NCI-H69 (cell line): Measurements from ENCODE around the gene SLC25A51.
"Not testable (repeated sequence)": the region's sequence is repeated elsewhere in the genome, so short reads cannot be mapped to it uniquely, and the experiment has no call there.

ENCODE experiments used
- DNase-seq: peaks from one replicate; lab custom pipeline; 2025; lab: John Stamatoyannopoulos, UW

SLC25A51 gene

DNA sequence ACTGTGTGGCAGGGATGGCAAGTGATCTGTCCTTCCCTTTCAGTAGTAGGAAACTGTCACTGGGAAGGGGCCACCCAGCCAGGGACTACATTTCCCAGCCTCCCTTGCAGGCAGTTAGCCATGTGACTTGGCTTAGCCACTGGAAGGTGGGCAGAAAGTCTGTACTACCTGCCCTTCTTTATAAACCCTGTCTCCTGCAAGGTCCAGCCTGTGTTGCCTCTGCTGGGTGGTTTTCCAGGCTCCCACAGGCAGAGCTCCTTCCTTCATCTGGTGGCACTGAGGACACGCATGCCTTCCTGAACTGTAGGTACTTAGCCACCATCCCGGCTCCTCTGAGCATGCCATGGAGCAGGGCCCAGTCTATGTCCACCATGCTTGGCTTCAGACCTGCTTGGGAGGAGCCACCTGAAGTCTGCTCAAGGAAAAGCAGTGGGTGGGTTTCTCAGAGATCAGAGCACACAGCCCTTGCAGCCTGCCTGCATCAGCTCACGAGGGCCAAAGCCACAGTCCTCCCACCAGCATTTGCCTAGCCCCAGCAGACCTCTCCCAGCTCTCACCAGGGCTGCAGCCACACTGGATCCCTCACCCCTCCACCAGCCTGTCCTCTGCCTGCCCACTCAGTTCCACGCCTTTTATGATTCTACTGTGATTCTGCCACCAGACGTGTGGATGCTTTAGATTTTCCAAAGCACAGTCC, 16.7 kb upstream of the SLC25A51 start:
- DNase-seq = peak; percentile 31

DNA sequence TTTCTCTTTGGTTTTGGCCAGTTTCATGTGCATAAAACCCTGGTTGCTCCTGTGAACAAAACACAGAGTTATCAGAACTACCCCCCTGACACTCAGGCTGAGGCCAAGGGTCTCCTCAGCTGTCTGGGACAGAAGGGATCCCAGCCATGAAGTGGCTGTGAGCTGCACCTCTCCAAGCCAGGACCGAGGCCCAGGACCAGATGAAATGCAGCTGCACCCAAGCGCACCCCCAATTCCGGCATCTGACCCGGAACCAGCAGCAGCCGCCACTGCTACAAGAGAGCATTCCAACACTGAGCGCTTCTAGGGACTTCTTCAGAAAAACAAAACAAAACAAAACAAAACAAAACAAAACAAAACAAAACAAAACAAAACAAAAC, 16.0 kb upstream of the SLC25A51 start:
- no peak for DNase-seq

DNA sequence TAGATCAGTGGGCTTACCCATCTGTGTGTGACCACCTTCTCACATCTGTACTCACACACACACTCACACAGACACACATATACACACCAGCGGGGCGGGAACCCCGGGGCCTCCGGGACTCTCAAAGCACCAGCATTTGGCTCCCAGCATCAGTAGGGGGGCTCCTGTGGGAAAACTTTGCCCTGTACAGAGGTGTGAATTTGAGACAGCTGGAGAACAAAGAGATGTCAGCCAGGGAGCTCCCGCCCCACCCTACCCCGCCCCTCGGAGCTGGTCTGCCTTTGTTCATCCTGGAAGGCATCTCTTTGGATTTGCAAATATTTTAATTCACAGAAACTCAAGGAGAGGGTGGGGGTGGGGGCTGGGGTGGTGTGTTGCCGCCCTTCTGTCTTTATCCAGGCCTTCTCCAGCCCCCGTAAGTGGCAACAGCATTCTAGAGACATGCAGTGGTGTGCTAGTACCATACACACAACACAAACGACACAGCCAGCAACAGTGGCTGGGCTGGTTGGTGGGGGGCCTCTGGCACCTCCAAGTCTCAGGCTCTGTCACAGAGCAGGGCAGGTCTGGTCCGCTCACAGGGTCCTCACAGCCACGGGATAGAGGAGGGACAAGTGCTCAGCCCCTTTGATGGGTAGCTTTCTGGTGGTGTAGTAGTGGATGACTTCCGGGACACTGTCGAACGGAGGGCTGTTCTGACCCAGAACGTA, 15.5 kb upstream of the SLC25A51 start:
- DNase-seq = no peak

DNA sequence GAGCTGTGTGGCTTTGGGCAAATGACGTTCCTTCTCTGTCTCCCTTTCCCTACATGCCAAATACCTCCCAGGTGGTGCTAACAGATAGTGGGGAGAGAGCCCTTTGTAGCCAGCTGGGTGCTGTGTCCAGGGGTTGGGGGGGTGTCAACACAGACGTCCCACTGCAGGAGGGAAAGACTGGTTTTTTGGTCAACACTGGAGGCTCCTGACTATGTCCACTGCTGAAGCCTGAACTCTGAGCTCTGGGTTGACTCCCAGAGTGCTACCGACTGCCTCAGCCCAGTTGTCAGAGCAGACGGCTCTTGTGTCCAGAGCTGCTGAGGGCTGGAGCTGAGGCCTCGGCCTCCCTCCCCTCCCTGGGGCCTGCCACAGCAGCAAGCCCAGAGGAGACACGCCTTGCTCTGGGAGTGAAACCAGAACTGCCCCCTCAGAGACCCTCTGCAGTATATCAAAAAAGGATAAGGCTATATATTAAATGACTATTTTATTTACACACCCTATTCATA, 14.8 kb upstream of the SLC25A51 start:
- DNase-seq = no peak

DNA sequence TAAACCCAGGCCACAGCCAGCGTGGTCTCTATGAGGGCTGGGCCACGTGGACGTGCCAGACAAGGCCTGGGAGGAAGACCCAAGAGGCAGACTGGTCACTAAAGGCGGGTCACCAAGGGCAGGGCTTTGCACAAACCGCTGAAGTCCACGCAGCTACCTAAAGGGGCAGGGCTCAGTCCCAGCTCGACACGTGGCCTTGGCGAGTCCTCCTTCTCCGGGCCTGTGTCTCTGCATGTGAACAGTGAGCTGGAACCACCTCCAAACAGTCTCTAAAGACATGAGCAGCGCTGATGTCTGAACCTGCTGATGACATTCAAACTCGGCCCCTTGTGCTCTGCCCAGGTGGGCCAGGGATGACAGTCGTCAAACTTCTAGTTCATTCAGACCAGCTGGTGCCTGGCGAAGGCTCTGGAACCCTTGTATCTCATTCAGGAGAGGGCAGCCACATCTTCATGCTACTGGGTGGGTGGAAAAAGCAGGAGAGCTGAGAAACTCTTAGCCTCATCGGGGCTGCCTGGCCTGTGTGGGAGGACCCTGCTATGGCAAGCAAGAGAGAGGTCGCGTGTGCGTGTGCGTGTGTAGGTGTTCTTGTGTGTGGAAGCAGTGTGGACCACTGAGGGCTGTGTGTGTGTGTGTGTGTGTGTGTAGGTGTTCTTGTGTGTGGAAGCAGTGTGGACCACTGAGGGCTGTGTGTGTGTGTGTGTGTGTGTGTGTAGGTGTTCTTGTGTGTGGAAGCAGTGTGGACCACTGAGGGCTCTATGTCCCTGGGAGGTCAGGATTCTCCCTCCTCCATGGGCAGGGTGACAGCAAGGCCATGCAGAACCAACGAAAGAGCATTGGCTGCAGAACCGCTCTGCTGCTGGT, 14.1 kb upstream of the SLC25A51 start:
- DNase-seq = no peak

DNA sequence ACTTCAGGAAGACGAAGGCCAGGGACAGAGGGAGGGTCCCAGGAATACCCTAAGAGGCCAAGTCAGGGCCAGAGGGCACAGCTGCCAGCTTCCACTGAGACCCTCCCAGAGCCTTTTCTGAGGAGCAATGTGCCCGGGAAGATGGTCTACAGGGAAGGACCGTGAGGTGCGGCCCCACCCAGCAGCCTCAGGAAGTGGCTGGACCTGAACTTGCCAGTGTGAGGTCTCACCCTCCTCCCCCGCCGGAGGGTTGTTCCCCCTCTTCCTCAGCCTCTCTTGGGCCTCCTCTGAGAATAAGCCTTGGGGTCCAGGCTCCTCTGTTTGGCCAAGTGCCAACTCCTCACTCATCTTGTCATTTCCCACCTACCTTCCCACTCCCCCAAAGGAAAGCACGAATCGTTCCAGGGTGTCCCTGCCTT, 13.4 kb upstream of the SLC25A51 start:
- no peak for DNase-seq

DNA sequence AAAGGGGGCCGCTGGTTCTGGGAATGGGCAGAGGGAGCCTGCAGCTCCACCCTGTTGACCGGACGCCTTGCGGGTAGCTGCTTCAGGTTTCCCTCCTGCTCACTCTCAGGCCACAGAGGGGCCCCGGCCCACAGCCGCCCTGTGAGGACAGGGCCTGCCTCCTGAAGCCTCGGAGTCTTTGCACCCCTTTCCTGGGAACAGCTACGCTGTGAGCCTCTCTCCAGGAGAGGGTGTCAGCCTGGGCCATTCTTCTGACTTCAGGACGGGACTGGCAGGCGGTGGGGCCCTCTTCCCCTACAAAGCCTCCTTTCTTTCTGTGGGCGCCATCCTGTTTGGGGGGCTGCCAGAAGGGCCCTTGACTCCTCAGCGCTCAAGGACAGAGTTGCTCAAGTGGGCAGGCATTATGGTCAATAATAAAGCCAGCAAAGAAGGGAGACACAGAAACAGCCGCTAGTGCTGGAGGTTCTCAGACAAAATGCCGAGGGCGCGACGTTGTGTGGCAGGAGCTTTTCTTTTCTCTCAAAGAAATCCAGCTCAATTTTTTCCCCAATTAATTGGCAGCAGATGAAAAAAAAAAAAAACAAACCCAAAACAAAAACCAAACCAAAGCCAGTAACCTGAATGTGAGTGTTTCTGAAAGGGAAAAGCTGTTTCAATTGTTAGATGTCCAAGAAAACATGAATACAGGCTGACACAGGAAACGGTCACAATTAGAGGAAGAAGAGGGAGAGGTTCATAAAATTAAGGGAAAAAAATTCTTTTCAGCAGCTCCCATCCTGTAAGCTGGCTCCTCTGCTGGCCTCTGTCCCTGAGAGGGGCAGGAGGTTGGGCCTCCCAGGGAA, 12.8 kb upstream of the SLC25A51 start:
- no peak for DNase-seq

DNA sequence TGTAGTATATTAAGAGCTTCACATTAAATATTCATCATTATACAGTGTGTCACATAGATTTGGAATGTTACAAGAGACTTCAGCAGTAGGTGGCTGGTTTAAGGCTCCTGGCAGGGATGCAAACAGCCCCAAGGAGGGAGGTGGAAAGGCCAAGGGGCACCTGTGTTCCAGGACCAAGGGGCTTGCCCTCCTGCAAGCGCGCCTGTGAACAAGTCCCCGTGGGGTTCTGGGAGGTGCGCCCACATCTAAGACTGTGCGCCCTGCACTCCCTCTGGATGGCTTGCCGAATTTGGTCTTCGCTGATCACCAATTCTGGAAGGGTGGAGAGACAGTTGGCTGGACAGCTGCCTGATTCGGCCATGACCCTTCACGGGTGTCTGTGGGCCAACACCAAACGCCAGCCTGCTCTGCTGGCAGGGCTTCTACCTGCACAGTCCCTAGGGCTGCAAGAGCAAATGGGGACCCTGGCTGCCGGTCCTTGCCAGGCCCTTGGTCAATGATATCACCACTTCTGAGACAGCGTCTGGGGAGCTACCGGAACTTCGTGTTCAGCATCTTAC, 12.1 kb upstream of the SLC25A51 start:
- no peak for DNase-seq

DNA sequence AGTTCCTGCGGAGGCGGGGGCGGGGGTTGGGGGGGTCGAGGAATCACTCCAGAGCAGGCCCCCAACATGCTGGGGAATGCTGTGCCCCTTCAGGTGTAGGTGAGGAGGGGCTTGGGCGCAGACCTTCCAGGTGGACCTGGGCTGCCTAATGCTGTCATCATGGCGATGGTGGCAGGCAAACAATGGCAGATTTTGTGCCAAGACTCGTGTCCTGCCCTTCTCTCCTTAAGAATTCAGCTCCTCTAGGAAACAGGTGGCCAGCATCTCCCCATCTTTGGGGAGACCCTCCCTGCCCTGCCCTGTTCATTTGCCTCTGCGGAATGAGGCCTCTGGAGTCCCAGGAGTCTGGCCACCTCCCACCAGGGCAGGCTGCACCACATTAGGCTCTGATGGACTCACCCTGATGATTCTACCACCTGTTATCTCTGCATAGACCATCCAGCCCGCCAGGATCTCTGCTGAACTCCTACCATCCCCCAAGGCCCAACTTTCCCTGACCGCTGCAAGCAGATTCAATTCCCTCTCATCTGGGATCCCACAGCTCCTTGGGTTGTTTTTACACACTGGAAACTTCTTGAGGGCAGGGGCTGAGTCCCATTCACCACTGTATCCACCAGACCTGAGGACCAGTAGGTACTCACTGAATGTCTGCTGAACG, 10.9 kb upstream of the SLC25A51 start:
- no peak for DNase-seq

DNA sequence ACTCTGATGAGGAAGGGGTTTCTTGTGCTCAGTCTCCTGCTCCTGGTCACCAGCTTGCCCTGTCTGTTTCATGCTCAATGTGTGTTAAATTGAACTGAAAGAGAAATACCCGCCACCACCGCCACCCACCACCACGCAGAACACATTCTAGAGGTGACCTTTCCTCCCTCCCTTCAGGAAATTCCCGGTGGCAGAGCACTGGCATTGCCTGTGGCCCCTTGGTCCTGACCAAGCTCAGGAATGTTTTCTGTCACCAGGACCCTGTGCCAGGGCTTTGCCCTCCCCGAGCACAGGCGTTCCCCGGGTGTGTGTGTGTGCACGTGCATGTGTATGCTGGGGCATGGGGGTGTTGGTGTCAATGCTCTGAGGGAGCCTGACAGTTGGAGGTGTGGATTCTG, 10.2 kb upstream of the SLC25A51 start:
- DNase-seq = no peak

DNA sequence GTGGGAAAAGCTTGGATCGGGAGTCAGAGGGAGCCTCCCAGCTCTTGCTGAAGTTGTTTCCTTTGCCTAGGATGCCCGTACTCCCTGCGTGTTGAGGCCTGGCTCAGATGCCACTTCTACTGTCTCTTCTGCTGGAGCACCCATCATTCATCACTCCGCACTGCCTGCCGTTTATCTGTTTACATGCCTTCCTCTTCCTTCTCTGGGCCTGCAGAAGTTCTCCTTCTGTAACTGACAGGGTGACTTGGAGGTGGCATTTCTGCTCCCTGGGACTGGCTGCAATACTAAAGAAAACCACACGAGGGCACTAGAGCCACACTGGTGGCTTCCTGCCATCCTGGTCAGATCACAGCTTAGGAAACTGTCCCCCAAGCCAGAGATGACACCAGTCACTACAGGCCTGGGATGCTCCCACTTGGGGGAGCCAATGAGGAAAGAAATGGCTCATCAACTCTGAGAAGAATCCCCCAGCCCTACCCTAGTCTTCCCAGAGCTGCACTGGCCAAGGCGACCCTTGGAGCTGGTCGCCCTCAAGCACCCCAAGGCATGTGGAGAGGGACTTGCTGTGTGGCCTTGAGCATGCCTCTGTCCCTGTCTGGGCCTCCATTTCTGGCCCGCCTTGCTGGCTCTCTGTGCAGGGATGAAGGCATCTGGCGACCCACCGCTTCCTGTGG, 9.7 kb upstream of the SLC25A51 start:
- DNase-seq = peak; percentile 82

DNA sequence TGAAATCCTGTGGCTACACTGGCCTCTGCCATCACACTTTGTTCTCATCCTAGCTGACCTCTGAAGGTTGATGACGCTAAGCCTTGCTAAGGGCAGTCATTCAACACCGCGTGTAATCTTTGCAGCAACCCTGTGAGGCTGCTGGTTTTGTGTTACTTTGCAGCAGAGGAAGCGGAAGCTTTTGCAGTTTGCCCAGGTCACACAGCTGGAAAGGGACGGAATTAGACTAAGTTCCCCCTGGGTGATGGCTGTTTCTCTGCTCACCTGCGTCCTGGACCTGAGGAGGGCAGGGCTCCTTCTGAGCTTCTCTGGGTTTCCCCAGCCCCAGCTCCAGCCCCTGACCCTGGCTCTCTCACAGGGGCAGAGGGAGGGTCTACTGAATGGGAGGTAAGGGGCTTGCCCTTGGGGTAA, 7.3 kb upstream of the SLC25A51 start:
- DNase-seq = no peak

DNA sequence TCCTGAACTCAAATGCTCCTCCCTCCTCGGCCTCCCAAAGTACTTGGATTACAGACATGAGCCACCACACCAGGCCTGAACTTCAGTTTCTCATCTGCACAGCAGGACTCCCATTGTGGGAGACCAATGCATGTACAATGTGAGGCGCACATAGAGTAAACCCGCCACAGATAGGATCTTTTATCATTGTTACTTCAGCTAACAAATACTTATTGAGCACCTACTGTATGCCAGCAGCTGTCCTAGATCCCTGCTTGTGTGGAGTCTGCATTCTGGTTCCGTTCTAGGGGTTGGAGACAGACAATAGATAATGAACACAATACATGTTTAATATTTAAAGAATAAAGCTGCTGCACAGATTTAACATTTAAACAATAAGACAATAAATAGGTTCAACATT, 6.3 kb upstream of the SLC25A51 start:
- no peak for DNase-seq

DNA sequence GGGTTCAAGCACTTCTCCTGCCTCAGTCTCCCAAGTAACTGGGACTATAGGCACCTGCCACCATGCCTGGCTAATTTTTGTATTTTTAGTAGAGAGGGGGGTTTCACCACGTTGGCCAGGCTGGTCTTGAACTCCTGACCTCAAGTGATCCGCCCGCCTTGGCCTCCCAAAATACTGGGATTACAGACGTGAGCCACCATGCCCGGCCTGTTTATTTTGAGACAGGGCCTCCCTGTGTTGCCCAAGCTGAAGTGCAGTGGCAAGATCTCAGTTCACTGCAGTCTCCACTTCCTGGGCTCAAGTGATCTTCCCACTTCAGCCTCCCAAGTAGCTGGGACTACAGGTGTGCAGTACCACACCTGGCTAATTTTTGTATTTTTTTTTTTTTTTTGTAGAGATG, 5.9 kb upstream of the SLC25A51 start:
- DNase-seq = not testable (repeated sequence)

DNA sequence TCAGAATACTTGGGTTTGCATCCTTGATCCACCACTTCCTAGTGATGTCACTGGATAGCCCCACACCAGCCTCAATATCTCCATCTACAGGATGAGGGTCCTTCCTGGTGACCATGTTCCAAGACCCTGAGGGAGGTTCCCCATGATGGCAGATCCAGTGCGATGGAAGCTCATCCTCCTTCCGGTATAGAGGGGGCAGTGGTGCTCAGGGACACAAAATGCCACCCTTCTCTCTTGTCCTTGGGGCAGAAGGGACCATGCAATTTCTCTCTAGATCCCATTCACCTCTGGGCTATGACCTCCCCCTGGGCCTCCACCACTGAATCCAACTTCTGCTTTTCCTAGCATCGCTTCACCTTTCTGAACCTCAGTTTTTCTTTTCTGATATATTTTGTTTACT, 5.4 kb upstream of the SLC25A51 start:
- no peak for DNase-seq

DNA sequence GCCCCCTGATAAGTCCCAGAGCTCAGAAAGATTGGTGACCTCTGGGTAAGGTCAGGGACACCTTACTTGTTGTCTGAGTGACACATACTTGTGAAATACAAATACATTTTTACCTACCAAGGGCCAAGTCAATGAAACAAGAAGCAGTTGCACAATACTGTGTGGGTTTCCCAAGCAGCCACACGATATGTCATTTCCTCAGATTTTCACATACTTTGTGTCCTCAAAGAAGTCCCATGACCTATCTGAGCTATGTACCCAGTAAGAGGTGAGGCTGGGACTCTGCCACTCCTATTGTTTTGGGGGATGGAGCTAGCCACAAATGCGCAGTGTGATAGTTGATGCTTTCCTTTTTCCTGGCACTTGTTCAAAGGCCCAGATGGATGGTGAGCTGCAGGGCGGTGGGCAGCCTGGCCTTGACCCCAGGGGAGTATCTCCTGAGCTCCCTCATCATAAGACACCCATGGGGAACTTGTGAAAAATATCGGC, 4.8 kb upstream of the SLC25A51 start:
- no peak for DNase-seq

DNA sequence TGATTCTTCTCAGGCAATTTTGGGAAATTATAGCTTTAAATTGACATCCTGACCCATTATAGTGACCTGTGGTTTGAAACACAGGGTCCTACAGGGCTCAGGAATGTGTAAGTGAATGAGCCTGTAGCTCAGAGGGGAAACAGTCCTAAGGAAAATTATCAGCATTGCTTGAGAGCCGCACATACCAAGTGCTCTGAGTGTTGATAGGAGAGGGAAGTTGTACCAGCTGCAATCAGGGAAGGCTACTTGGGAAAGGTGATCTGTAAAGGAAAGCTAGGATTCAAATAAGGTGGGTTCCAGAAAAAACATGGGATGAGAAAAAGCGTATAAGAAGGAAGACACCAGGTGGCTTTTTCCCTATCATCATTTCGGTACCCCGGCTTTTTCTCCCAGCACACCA, 4.4 kb upstream of the SLC25A51 start:
- no peak for DNase-seq

DNA sequence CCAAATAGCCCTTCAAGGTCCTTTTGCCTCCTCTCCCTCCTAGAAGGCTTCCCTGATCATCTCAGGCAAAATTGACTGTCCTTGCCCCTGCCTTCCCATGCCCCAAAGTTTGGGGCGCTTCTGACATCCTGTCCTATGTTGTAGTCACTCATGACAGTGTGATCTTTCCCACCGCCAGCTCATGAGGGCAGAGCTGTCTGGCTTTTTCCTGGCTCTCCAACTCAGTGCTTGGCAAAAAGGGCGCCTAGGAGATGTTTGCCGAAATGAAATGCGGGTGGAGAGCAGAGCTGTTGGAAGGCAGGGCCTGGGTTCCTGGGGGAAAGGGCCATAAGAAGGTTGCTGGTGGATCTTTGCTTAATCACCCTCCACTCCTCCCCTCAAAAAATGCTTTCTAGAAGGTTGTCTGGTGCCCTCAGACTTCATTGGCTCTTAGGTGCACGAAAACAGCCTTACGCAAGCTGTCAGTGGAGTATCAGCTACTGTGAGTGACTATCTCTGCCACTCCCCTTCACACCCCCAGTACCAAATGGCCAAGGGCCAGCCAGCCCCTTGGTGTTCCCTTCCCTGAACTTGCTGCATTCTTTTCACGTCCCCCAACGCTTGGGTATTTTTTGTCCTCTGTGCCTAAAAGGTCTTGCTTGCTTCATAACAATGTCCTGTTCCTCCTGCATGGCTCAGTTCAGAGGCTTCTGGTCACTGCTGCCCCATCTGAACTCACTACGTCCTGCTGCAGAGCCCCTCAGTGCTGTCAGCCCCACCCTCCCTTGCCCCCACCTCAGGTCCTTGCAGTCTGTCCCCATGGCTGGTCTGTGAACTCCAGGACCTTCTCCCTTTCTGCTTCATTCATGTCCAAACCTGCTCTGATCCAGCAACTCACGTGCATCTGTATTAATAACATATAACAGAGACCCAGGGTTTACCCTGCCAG, 2.6 kb upstream of the SLC25A51 start:
- DNase-seq = no peak

DNA sequence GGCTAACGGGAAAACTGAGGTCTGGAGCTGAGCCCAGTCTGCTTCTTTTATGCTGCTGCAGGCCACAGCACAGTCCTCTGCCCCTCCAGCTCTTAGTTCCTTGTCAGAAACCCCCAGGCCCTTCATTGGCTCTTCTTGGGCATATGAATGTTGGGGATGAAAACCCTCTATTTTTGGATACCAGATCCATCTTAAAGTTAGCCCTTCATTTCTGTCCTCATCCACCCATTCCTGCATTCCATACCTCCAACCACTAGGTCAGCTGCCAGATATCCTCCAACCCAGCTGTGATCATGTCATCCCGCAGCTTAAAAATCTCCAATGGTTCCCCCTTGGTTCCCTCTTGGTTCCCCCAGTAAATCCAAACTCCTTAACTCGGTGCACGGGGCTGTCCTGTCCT, 1.8 kb upstream of the SLC25A51 start:
- DNase-seq = no peak
